Measurements from ENCODE around the gene SPPL3. TPM values are rescaled to one million over a fixed set of nuclear protein-coding genes. Genes with fewer than 3 reads are reported as not detected.
A peak's percentile ranks its signal among the peaks of the same experiment; 100 is the strongest.

SPPL3 gene
- total and polyA plus RNA-seq, 2 donors from 2014 or later, result 23.8 to 51.9 TPM

DNA sequence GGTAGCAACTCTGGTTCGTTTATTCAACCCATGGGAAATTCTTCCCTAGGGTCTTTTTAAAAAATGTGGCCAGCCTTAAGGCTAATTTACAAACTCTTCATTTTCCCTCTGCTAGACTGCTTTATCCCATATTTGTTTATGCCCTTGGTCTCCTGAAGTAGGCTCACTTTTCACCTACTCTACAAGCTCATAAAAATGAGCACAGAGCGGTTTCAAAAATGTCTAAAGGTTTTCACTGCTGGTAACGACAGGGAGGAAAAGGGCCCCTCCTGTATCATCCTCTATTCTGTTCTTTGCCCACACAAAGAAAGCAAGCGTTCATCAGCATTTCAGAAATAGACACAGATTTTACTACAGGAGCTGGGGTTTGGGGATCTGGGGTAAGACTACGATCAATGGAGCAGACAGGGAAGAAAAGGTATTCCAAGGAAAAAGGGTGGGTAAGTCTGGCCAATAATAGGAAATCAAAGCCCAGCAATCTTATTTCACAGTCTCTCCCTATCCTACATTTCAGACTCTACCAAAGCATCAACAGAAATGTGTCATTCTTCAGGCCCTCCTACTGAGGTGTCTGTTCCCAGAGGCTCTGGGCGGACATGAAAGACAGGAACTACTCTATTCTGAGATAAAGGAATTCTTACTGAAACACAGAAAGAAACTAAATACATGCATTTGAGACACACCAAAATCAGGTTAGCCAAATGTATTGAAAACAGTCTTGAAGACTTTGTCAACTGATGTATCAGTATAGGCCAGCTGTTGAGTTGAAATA is 86.4 kb downstream of the SPPL3 start:
- intact Hi-C loops (cut with DNase I), result no loop called here
- no peaks in the 10 kb centered on the region for H3K9me3 ChIP-seq (ENCODE audit: control insufficient read depth in 2 of 3, insufficient read depth in 1 of 3, low read length in 3 of 3)
- no peaks in the 10 kb centered on the region for H3K27me3 ChIP-seq (ENCODE audit: control insufficient read depth, insufficient read depth, low read length)
- TF ChIP-seq, protein P1, sequence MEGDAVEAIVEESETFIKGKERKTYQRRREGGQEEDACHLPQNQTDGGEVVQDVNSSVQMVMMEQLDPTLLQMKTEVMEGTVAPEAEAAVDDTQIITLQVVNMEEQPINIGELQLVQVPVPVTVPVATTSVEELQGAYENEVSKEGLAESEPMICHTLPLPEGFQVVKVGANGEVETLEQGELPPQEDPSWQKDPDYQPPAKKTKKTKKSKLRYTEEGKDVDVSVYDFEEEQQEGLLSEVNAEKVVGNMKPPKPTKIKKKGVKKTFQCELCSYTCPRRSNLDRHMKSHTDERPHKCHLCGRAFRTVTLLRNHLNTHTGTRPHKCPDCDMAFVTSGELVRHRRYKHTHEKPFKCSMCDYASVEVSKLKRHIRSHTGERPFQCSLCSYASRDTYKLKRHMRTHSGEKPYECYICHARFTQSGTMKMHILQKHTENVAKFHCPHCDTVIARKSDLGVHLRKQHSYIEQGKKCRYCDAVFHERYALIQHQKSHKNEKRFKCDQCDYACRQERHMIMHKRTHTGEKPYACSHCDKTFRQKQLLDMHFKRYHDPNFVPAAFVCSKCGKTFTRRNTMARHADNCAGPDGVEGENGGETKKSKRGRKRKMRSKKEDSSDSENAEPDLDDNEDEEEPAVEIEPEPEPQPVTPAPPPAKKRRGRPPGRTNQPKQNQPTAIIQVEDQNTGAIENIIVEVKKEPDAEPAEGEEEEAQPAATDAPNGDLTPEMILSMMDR (IDR thresholded peaks at IDR 0.05; ENCODE audit: borderline replicate concordance, extremely low read depth, insufficient read depth), result no peak
- no peaks in the 10 kb centered on the region for H3K36me3 ChIP-seq (ENCODE audit: control insufficient read depth in 2 of 3, insufficient read depth in 3 of 3, low read length in 3 of 3)
- H3K4me3 ChIP-seq (ENCODE audit: low read length in 3 of 3), result no peak overlapping the region
- H3K4me1 ChIP-seq (ENCODE audit: control insufficient read depth in 2 of 3, insufficient read depth in 2 of 3, low read depth in 1 of 3, low read length in 3 of 3), result peaks cover 0 to 2% (median 2%) of the 10 kb centered on the region in 3 donors
- H3K27ac ChIP-seq (ENCODE audit: low read depth in 2 of 2, low read length in 2 of 2), result no peak overlapping the region
- no peak for DNase-seq
- no peak overlapping the region for H3K9ac ChIP-seq (ENCODE audit: low read length in 3 of 3)
- no peak for FAIRE-seq

GRCh38 chr12:120816363-120816762 is 87.8 kb downstream of the SPPL3 start:
- DNase-seq (no peak), FAIRE-seq (no peak)
- peaks cover 0 to 2% (median 0%) of the 10 kb centered on the region in 3 donors for H3K4me1 ChIP-seq (ENCODE audit: control insufficient read depth in 2 of 3, insufficient read depth in 2 of 3, low read depth in 1 of 3, low read length in 3 of 3)
- no peaks in the 10 kb centered on the region for H3K27me3 ChIP-seq (ENCODE audit: control insufficient read depth, insufficient read depth, low read length)
- no peaks in the 10 kb centered on the region for H3K36me3 ChIP-seq (ENCODE audit: control insufficient read depth in 2 of 3, insufficient read depth in 3 of 3, low read length in 3 of 3)
- H3K9me3 ChIP-seq (ENCODE audit: control insufficient read depth in 2 of 3, insufficient read depth in 1 of 3, low read length in 3 of 3), result no peaks in the 10 kb centered on the region
- intact Hi-C loops (cut with DNase I), result no loop called here
- H3K27ac ChIP-seq (ENCODE audit: low read depth in 2 of 2, low read length in 2 of 2), result no peak overlapping the region
- no peak overlapping the region for H3K4me3 ChIP-seq (ENCODE audit: low read length in 3 of 3)
- TF ChIP-seq, protein P1 (IDR thresholded peaks at IDR 0.05; ENCODE audit: borderline replicate concordance, extremely low read depth, insufficient read depth), result no peak
- H3K9ac ChIP-seq (ENCODE audit: low read length in 3 of 3), result no peak overlapping the region

DNA sequence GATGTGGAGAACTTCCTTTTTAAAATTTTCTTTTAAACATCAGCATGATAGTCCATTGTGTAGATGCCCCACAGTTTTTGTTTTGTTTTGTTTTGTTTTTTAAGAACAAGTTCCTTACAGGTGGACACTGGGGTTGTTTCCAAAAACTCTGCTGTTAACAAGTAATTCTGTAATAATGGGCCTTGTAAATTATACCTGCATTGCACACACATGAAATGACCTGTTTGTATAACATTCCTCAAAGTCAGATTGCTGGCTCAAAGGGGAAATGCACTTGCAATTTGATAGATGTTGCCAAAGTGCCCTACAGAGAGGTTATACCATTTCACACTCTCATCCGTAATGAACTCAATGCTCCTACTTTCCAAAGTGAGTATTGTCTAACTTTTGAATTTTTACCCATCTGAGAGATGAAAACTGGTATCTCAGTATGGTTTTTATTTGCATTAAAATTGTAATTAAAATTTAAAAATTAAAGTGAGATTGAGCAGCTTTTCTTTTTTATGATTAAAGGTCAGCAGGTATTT is 89.2 kb downstream of the SPPL3 start:
- Histone ChIP-seq H3K9ac (ENCODE audit: low read length in 3 of 3) (no peak overlapping the region), H3K9me3 (ENCODE audit: control insufficient read depth in 2 of 3, insufficient read depth in 1 of 3, low read length in 3 of 3) (no peaks in the 10 kb centered on the region), H3K36me3 (ENCODE audit: control insufficient read depth in 2 of 3, insufficient read depth in 3 of 3, low read length in 3 of 3) (no peaks in the 10 kb centered on the region), H3K27ac (ENCODE audit: low read depth in 2 of 2, low read length in 2 of 2) (no peak overlapping the region), H3K27me3 (ENCODE audit: control insufficient read depth, insufficient read depth, low read length) (no peaks in the 10 kb centered on the region), H3K4me1 (ENCODE audit: control insufficient read depth in 2 of 3, insufficient read depth in 2 of 3, low read depth in 1 of 3, low read length in 3 of 3) (peaks cover 0 to 2% (median 0%) of the 10 kb centered on the region in 3 donors), H3K4me3 (ENCODE audit: low read length in 3 of 3) (no peak overlapping the region)
- FAIRE-seq (no peak), DNase-seq (peak in 1 of 5 donors; percentile 20)
- intact Hi-C loops (cut with DNase I), result no loop called here
- TF ChIP-seq, protein P1 (IDR thresholded peaks at IDR 0.05; ENCODE audit: borderline replicate concordance, extremely low read depth, insufficient read depth), result no peak

All from kidney (tissue), 14 donors.